Subcutaneous abdominal adipose tissue (tissue), 5 donors: Measurements from ENCODE around the gene MINK1.

Experiments
- H3K27ac ChIP-seq: one replicate; pipeline ENCODE4 v1.7.0; 2013; ENCODE audit warnings: low read depth, mild to moderate bottlenecking, inconsistent platforms, low read length, moderate library complexity
- H3K27me3 ChIP-seq, 5 donors: one replicate each; pipeline ENCODE4 v1.7.0; 2013; ENCODE audit warnings: low read length in 5 of 5, inconsistent platforms in 1 of 5; ENCODE audit not compliant: control insufficient read depth in 5 of 5, insufficient read depth in 4 of 5
- H3K36me3 ChIP-seq, 5 donors: one replicate each; pipeline ENCODE4 v1.7.0; 2013; ENCODE audit warnings: low read length in 5 of 5; ENCODE audit not compliant: control insufficient read depth in 5 of 5, insufficient read depth in 5 of 5
- H3K4me1 ChIP-seq, 5 donors: one replicate each; pipeline ENCODE4 v1.7.0; 2013; ENCODE audit warnings: low read length in 5 of 5, mild to moderate bottlenecking in 3 of 5, moderate library complexity in 1 of 5; ENCODE audit not compliant: control insufficient read depth in 5 of 5, insufficient read depth in 5 of 5
- H3K4me3 ChIP-seq, 5 donors: one replicate each; pipeline ENCODE4 v1.7.0; 2013; ENCODE audit warnings: low read length in 5 of 5, low read depth in 1 of 5
- H3K9ac ChIP-seq, 5 donors: one replicate each; pipeline ENCODE4 v1.7.0; 2013; ENCODE audit warnings: low read length in 5 of 5, mild to moderate bottlenecking in 4 of 5, moderate library complexity in 3 of 5
- H3K9me3 ChIP-seq, 5 donors: one replicate each; pipeline ENCODE4 v1.7.0; 2013; ENCODE audit warnings: low read length in 5 of 5; ENCODE audit not compliant: control insufficient read depth in 5 of 5
- donor health status: healthy.
- donor health status: healthy.
- donor health status: healthy.
- donor health status: healthy.
- donor health status: healthy.

Gene MINK1

GRCh38 chr17:4896332-4897197, 63.4 kb downstream of the MINK1 start:
- no peak overlapping the region for H3K9ac ChIP-seq
- peaks cover 0 to 33% (median 25%) of the 10 kb centered on the region in 5 donors for H3K4me1 ChIP-seq
- no peak overlapping the region for H3K4me3 ChIP-seq
- no peak overlapping the region for H3K27ac ChIP-seq
- no peaks in the 10 kb centered on the region for H3K9me3 ChIP-seq
- peaks cover 5 to 26% (median 9%) of the 10 kb centered on the region in 5 donors for H3K27me3 ChIP-seq
- H3K36me3 ChIP-seq: peaks cover 0 to 58% (median 56%) of the 10 kb centered on the region in 5 donors

- peaks cover 0 to 39% (median 27%) of the 10 kb centered on the region in 5 donors for H3K4me1 ChIP-seq
- H3K4me3 ChIP-seq: no peak overlapping the region
- H3K27ac ChIP-seq: no peak overlapping the region
- no peak overlapping the region for H3K9ac ChIP-seq
- no peaks in the 10 kb centered on the region for H3K9me3 ChIP-seq
- H3K36me3 ChIP-seq: peaks cover 0 to 52% (median 51%) of the 10 kb centered on the region in 5 donors
- H3K27me3 ChIP-seq: peaks cover 5 to 26% (median 9%) of the 10 kb centered on the region in 5 donors
Measured at GRCh38 chr17:4897198-4897687, 64.1 kb downstream of the MINK1 start.

GRCh38 chr17:4897785-4898184, 64.6 kb downstream of the MINK1 start:
- Histone ChIP-seq H3K36me3 (peaks cover 0 to 46% (median 45%) of the 10 kb centered on the region in 5 donors), H3K27me3 (peaks cover 5 to 26% (median 9%) of the 10 kb centered on the region in 5 donors), H3K4me3 (no peak overlapping the region), H3K27ac (no peak overlapping the region), H3K4me1 (peaks cover 0 to 44% (median 31%) of the 10 kb centered on the region in 5 donors), H3K9me3 (no peaks in the 10 kb centered on the region), H3K9ac (no peak overlapping the region)

- H3K27ac ChIP-seq: no peak overlapping the region
- no peaks in the 10 kb centered on the region for H3K9me3 ChIP-seq
Measured at GRCh38 chr17:4898351-4898750, 65.2 kb downstream of the MINK1 start.

GRCh38 chr17:4898927-4899326, 65.8 kb downstream of the MINK1 start:
- Histone ChIP-seq H3K27me3 (peaks cover 5 to 26% (median 9%) of the 10 kb centered on the region in 5 donors), H3K27ac (no peak overlapping the region), H3K36me3 (peaks cover 0 to 35% (median 34%) of the 10 kb centered on the region in 5 donors), H3K9me3 (no peaks in the 10 kb centered on the region), H3K4me1 (peaks cover 0 to 53% (median 37%) of the 10 kb centered on the region in 5 donors), H3K9ac (peak overlapping the region in 1 of 5 donors; percentile 41), H3K4me3 (peak overlapping the region in 4 of 5 donors; percentile 45 to 72 (median 69))

More at GRCh38 chr17:4898351-4898750, 65.2 kb downstream of the MINK1 start:
- peaks cover 5 to 26% (median 9%) of the 10 kb centered on the region in 5 donors for H3K27me3 ChIP-seq
- no peak overlapping the region for H3K9ac ChIP-seq
- H3K4me3 ChIP-seq: peak overlapping the region in 2 of 5 donors; percentile 70 to 72
- peaks cover 0 to 50% (median 36%) of the 10 kb centered on the region in 5 donors for H3K4me1 ChIP-seq
- H3K36me3 ChIP-seq: peaks cover 0 to 41% (median 40%) of the 10 kb centered on the region in 5 donors

GRCh38 chr17:4899341-4900230, 66.4 kb downstream of the MINK1 start, which contains the start of gene C17orf107:
Gene C17orf107, plus strand, starts transcription at chr17:4899536. Its CDS starts 227 bp downstream, at chr17:4899763.
- peaks cover 0 to 28% (median 28%) of the 10 kb centered on the region in 5 donors for H3K36me3 ChIP-seq
- H3K9ac ChIP-seq: peak within 1 kb of the TSS in 4 of 5 donors; percentile 1 to 71 (median 56)
- peak within 1 kb of the TSS; percentile 45 to 72 (median 68) for H3K4me3 ChIP-seq
- peaks cover 5 to 26% (median 9%) of the 10 kb centered on the region in 5 donors for H3K27me3 ChIP-seq
- H3K9me3 ChIP-seq: no peaks in the 10 kb centered on the region
- no peak within 1 kb of the TSS for H3K27ac ChIP-seq
- H3K4me1 ChIP-seq: peaks cover 0 to 53% (median 37%) of the 10 kb centered on the region in 5 donors

- Histone ChIP-seq H3K36me3 (peaks cover 0 to 20% (median 19%) of the 10 kb centered on the region in 5 donors), H3K9ac (peak overlapping the region in 3 of 5 donors; percentile 1 to 45 (median 37)), H3K9me3 (no peaks in the 10 kb centered on the region), H3K27me3 (peaks cover 5 to 26% (median 9%) of the 10 kb centered on the region in 5 donors), H3K4me3 (peak overlapping the region in 4 of 5 donors; percentile 45 to 72 (median 69)), H3K27ac (no peak overlapping the region), H3K4me1 (peaks cover 0 to 53% (median 37%) of the 10 kb centered on the region in 5 donors)
Measured at GRCh38 chr17:4900231-4901107, 67.3 kb downstream of the MINK1 start.

GRCh38 chr17:4901108-4901647, 68.0 kb downstream of the MINK1 start:
- peaks cover 0 to 53% (median 37%) of the 10 kb centered on the region in 5 donors for H3K4me1 ChIP-seq
- no peaks in the 10 kb centered on the region for H3K9me3 ChIP-seq
- H3K9ac ChIP-seq: peak overlapping the region in 2 of 5 donors; percentile 1 to 70
- peak overlapping the region; percentile 32 for H3K27ac ChIP-seq
- H3K36me3 ChIP-seq: peaks cover 0 to 12% (median 12%) of the 10 kb centered on the region in 5 donors
- peaks cover 5 to 26% (median 9%) of the 10 kb centered on the region in 5 donors for H3K27me3 ChIP-seq
- peak overlapping the region in 4 of 5 donors; percentile 28 to 72 (median 69) for H3K4me3 ChIP-seq
